Tongue (tissue), 2 donors: ENCODE measurements around the gene TMEM52. TPM values are rescaled to one million over a fixed set of nuclear protein-coding genes. Genes with fewer than 3 reads are reported as not detected.

Source experiments
- DNase-seq: peaks from one replicate; pipeline ENCODE4 v3.0.0-alpha.2; 2015
- total RNA-seq: library from RNA; depleted of rRNA; stranded (reverse); fragments of >200 nt; gene quantifications from one replicate; pipeline ENCODE4 v1.2.3, GENCODE V29; 2014

TMEM52 gene
- total RNA-seq, 1 donor from 2014 or later: 25.6 TPM

GRCh38 chr1:1914101-1914970, 4.7 kb downstream of the TMEM52 start:
- DNase-seq: peak; percentile 84

GRCh38 chr1:1911350-1912041, 7.6 kb downstream of the TMEM52 start:
- DNase-seq: no peak

- no peak for DNase-seq
Observed at GRCh38 chr1:1910651-1911331, 8.3 kb downstream of the TMEM52 start.

GRCh38 chr1:1910033-1910465, 9.0 kb downstream of the TMEM52 start:
- DNase-seq: no peak

GRCh38 chr1:1908506-1908791, 10.6 kb downstream of the TMEM52 start:
- no peak for DNase-seq

GRCh38 chr1:1907098-1907736, 11.9 kb downstream of the TMEM52 start:
- DNase-seq: no peak

- peak; percentile 88 for DNase-seq
Observed at GRCh38 chr1:1906185-1907097, 12.6 kb downstream of the TMEM52 start.

- no peak for DNase-seq
Observed at GRCh38 chr1:1903224-1903623, 15.9 kb downstream of the TMEM52 start.

- DNase-seq: no peak
Observed at GRCh38 chr1:1901641-1902294, 17.3 kb downstream of the TMEM52 start.

GRCh38 chr1:1900883-1901640, 18.0 kb downstream of the TMEM52 start:
- no peak for DNase-seq

- DNase-seq: no peak
Observed at GRCh38 chr1:1899967-1900327, 19.1 kb downstream of the TMEM52 start.

GRCh38 chr1:1899266-1899966, 19.7 kb downstream of the TMEM52 start:
- DNase-seq: no peak

GRCh38 chr1:1898246-1898933, 20.7 kb downstream of the TMEM52 start:
- no peak for DNase-seq

GRCh38 chr1:1895456-1896336, 23.4 kb downstream of the TMEM52 start:
- DNase-seq: no peak

- DNase-seq: no peak
Observed at GRCh38 chr1:1895060-1895418, 24.0 kb downstream of the TMEM52 start.

GRCh38 chr1:1894354-1895059, 24.6 kb downstream of the TMEM52 start:
- DNase-seq: no peak

GRCh38 chr1:1893997-1894353, 25.1 kb downstream of the TMEM52 start:
- no peak for DNase-seq
